H9 (cell line): Measurements from ENCODE around the gene DGKE. TPM values are rescaled to one million over a fixed set of nuclear protein-coding genes. Genes with fewer than 3 reads are reported as not detected.

Experiments used
- DNase-seq: peaks from one replicate; pipeline ENCODE4 v3.0.0-alpha.2; 2017
- H2AFZ ChIP-seq: one replicate; pipeline ENCODE4 v1.6.1; 2013; ENCODE audit warnings: mild to moderate bottlenecking, low read length, control low read depth, moderate library complexity
- H2AK5ac ChIP-seq: 2 replicates; pipeline ENCODE4 v1.6.1; 2013; ENCODE audit warnings: low read length, control low read depth, mixed read lengths; ENCODE audit not compliant: insufficient read length
- H2BK120ac ChIP-seq: one replicate; pipeline ENCODE4 v1.6.1; 2013; ENCODE audit warnings: low read depth, mild to moderate bottlenecking, low read length, control low read depth, inconsistent platforms; ENCODE audit not compliant: poor library complexity, severe bottlenecking
- H2BK12ac ChIP-seq: 2 replicates; pipeline ENCODE4 v1.6.1; 2013; ENCODE audit warnings: low read length, control low read depth, mixed read lengths, low read depth; ENCODE audit not compliant: insufficient read length
- H2BK15ac ChIP-seq: 2 replicates; pipeline ENCODE4 v1.6.1; 2013; ENCODE audit warnings: low read depth, low read length, control low read depth
- H2BK20ac ChIP-seq: one replicate; pipeline ENCODE4 v1.6.1; 2013; ENCODE audit warnings: low read depth, mild to moderate bottlenecking, low read length, control low read depth, inconsistent platforms; ENCODE audit not compliant: poor library complexity, severe bottlenecking
- H2BK5ac ChIP-seq: 2 replicates; pipeline ENCODE4 v1.6.1; 2013; ENCODE audit warnings: low read length, control low read depth, mixed read lengths; ENCODE audit not compliant: insufficient read length
- H3K14ac ChIP-seq: 2 replicates; pipeline ENCODE4 v1.6.1; 2013; ENCODE audit warnings: low read length, control low read depth; ENCODE audit not compliant: insufficient read depth
- H3K18ac ChIP-seq: 2 replicates; pipeline ENCODE4 v1.6.1; 2013; ENCODE audit warnings: low read depth, mild to moderate bottlenecking, mixed read lengths, low read length, control low read depth; ENCODE audit not compliant: insufficient read length
- H3K23ac ChIP-seq: 2 replicates; pipeline ENCODE4 v1.6.1; 2013; ENCODE audit warnings: low read length, control low read depth, mixed read lengths, low read depth; ENCODE audit not compliant: insufficient read length
- H3K23me2 ChIP-seq: 2 replicates; pipeline ENCODE4 v1.6.1; 2013; ENCODE audit warnings: low read depth, mild to moderate bottlenecking, mixed read lengths, low read length, control low read depth; ENCODE audit not compliant: insufficient read length, poor library complexity, severe bottlenecking
- H3K27ac ChIP-seq: 2 replicates; pipeline ENCODE4 v1.5.1; 2013; ENCODE audit warnings: low read length, control low read depth, mixed read lengths, low read depth; ENCODE audit not compliant: insufficient read length
- H3K27me3 ChIP-seq: 2 replicates; pipeline ENCODE4 v1.6.1; 2013; ENCODE audit warnings: low read length, control low read depth, inconsistent platforms; ENCODE audit not compliant: insufficient read depth
- H3K4ac ChIP-seq: 2 replicates; pipeline ENCODE4 v1.6.1; 2013; ENCODE audit warnings: low read depth, mild to moderate bottlenecking, control low read depth, inconsistent platforms, low read length, moderate library complexity
- H3K4me1 ChIP-seq: 2 replicates; pipeline ENCODE4 v1.6.1; 2013; ENCODE audit warnings: low read length, control low read depth, inconsistent platforms; ENCODE audit not compliant: insufficient read depth
- H3K4me2 ChIP-seq: 2 replicates; pipeline ENCODE4 v1.6.1; 2013; ENCODE audit warnings: low read length, control low read depth, mixed read lengths; ENCODE audit not compliant: insufficient read length, insufficient read depth
- H3K56ac ChIP-seq: 2 replicates; pipeline ENCODE4 v1.6.1; 2013; ENCODE audit warnings: low read depth, mild to moderate bottlenecking, mixed read lengths, low read length, control low read depth; ENCODE audit not compliant: insufficient read length
- H3K79me1 ChIP-seq: 2 replicates; pipeline ENCODE4 v1.6.1; 2013; ENCODE audit warnings: low read depth, mild to moderate bottlenecking, moderate library complexity, low read length, control low read depth, inconsistent platforms; ENCODE audit not compliant: insufficient read depth, poor library complexity, severe bottlenecking
- H3K79me2 ChIP-seq: 2 replicates; pipeline ENCODE4 v1.6.1; 2013; ENCODE audit warnings: low read length, control low read depth, inconsistent platforms; ENCODE audit not compliant: insufficient read depth
- H3K9ac ChIP-seq: 2 replicates; pipeline ENCODE4 v1.6.1; 2013; ENCODE audit warnings: low read length, control low read depth, mixed read lengths; ENCODE audit not compliant: insufficient read length; ENCODE audit errors: extremely low read depth
- H3K9me3 ChIP-seq: one replicate; pipeline ENCODE4 v1.6.1; 2013; ENCODE audit warnings: low read depth, low read length, inconsistent platforms; ENCODE audit not compliant: control insufficient read depth
- H3T11ph ChIP-seq: one replicate; pipeline ENCODE4 v1.6.1; 2013; ENCODE audit warnings: mild to moderate bottlenecking, low read length, control low read depth, inconsistent platforms
- H4K20me1 ChIP-seq: one replicate; pipeline ENCODE4 v1.6.1; 2013; ENCODE audit not compliant: control insufficient read depth, insufficient read length, insufficient read depth
- H4K5ac ChIP-seq: 2 replicates; pipeline ENCODE4 v1.6.1; 2013; ENCODE audit warnings: low read depth, mild to moderate bottlenecking, mixed read lengths, low read length, control low read depth; ENCODE audit not compliant: insufficient read length
- H4K8ac ChIP-seq: replicated peaks from 2 replicates; pipeline ENCODE4 v1.6.1; 2013; ENCODE audit warnings: low read length, control low read depth, mixed read lengths, low read depth; ENCODE audit not compliant: insufficient read length
- H4K91ac ChIP-seq: 2 replicates; pipeline ENCODE4 v1.6.1; 2013; ENCODE audit warnings: low read depth, mild to moderate bottlenecking, moderate library complexity, mixed read lengths, low read length, control low read depth; ENCODE audit not compliant: insufficient read length
- H3K27ac Mint-ChIP-seq, 3 experiments: 2 replicates in 2 of 3; 3 replicates in 1 of 3; pipeline ENCODE4 v1.8.0; 2020 to 2021; ENCODE audit warnings: mixed read lengths in 3 of 3, mild to moderate bottlenecking in 1 of 3, moderate library complexity in 1 of 3
- H3K27me3 Mint-ChIP-seq: 2 replicates; pipeline ENCODE4 v1.8.0; 2021; ENCODE audit warnings: low read depth, mild to moderate bottlenecking, moderate library complexity, mixed read lengths
- H3K36me3 Mint-ChIP-seq, 3 experiments: 2 replicates in 2 of 3; 3 replicates in 1 of 3; pipeline ENCODE4 v1.8.0; 2020 to 2021; ENCODE audit warnings: low read depth in 3 of 3, mixed read lengths in 3 of 3; ENCODE audit not compliant: insufficient read depth in 1 of 3
- H3K4me1 Mint-ChIP-seq, 2 experiments: 2 replicates each; pipeline ENCODE4 v1.8.0; 2020; ENCODE audit warnings: mixed read lengths in 2 of 2
- H3K4me3 Mint-ChIP-seq, 2 experiments: 2 replicates in 1 of 2; 3 replicates in 1 of 2; pipeline ENCODE4 v1.8.0; 2020 to 2021; ENCODE audit warnings: mild to moderate bottlenecking in 2 of 2, mixed read lengths in 2 of 2, moderate library complexity in 1 of 2
- H3K9me3 Mint-ChIP-seq, 2 experiments: 2 replicates in 1 of 2; 3 replicates in 1 of 2; pipeline ENCODE4 v1.8.0; 2020; ENCODE audit warnings: mild to moderate bottlenecking in 2 of 2, mixed read lengths in 2 of 2, moderate library complexity in 1 of 2
- CTCF ChIP-seq: fragments of 200-600 bp; sonication (generic); conservative IDR thresholded peaks from 3 replicates; pipeline ENCODE4 v1.8.0; 2021; ENCODE audit warnings: antibody characterized with exemption, mild to moderate bottlenecking
- WGBS: extraction: QIAGEN DNeasy Blood & Tissue Kit; methylation state at CpG from one replicate; pipeline ENCODE4 v1.1.7; 2013; ENCODE audit warnings: missing lambda C conversion rate, low lambda C conversion rate, mixed read lengths; ENCODE audit not compliant: insufficient read length; ENCODE audit errors: extremely low coverage; 5-methylcytosine and 5-hydroxymethylcytosine counted together
- total RNA-seq: library from RNA; stranded (reverse); gene quantifications from 2 replicates; pipeline ENCODE4 v1.2.1, GENCODE V29; 2021

DGKE gene
- total RNA-seq, 1 experiment from 2014 or later = 4.9 TPM

GRCh38 chr17:56809820-56810179 lies 24.2 kb upstream of the DGKE start:
- H4K20me1 ChIP-seq = no peaks in the 10 kb centered on the region
- no peaks in the 10 kb centered on the region for H3K27me3 ChIP-seq
- DNase-seq = no peak
- H3K9me3 Mint-ChIP-seq = no peaks in the 10 kb centered on the region
- H4K5ac ChIP-seq = no peak overlapping the region
- H2BK5ac ChIP-seq = no peak overlapping the region
- no peaks in the 10 kb centered on the region for H3K4me1 ChIP-seq
- no peaks in the 10 kb centered on the region for H3K23me2 ChIP-seq
- H2AFZ ChIP-seq = no peak overlapping the region
- H3K4me3 Mint-ChIP-seq = no peak overlapping the region
- H3K27me3 Mint-ChIP-seq = no peaks in the 10 kb centered on the region; the same call in none of the 2 replicates
- H3K4me1 Mint-ChIP-seq = peaks cover 0 to 8% of the 10 kb centered on the region in 2 experiments; a peak in 3 of 4 replicates
- no peak overlapping the region for H3K4me2 ChIP-seq
- no peaks in the 10 kb centered on the region; a peak in 1 of 7 replicates for H3K36me3 Mint-ChIP-seq
- no peak overlapping the region for H2BK20ac ChIP-seq
- no peak overlapping the region for H3K9ac ChIP-seq
- no peaks in the 10 kb centered on the region for H3K79me1 ChIP-seq
- H4K8ac ChIP-seq = no peak overlapping the region
- no peak overlapping the region for H2BK120ac ChIP-seq
- TF ChIP-seq CTCF = no peak
- H3K18ac ChIP-seq = peak overlapping the region; percentile 50
- no peaks in the 10 kb centered on the region for H3K9me3 ChIP-seq
- no peak overlapping the region for H3K23ac ChIP-seq
- no peak overlapping the region for H3K56ac ChIP-seq
- 0 out of 2 replicates have a peak overlapping the region, but pooled peaks have one; percentile 61 for H3K14ac ChIP-seq
- H4K91ac ChIP-seq = no peak overlapping the region
- no peak overlapping the region for H2AK5ac ChIP-seq
- no peak overlapping the region for H3K4ac ChIP-seq
- WGBS = no CpG with 5 or more reads among the region's 1 CpG
- H3K27ac Mint-ChIP-seq = no peak overlapping the region
- H3T11ph ChIP-seq = no peak overlapping the region
- no peak overlapping the region for H2BK15ac ChIP-seq
- H3K79me2 ChIP-seq = no peaks in the 10 kb centered on the region
- no peak overlapping the region for H3K27ac ChIP-seq
- H2BK12ac ChIP-seq = no peak overlapping the region
